ENCODE measurements around the gene DCP1B.

The DCP1B gene

DNA sequence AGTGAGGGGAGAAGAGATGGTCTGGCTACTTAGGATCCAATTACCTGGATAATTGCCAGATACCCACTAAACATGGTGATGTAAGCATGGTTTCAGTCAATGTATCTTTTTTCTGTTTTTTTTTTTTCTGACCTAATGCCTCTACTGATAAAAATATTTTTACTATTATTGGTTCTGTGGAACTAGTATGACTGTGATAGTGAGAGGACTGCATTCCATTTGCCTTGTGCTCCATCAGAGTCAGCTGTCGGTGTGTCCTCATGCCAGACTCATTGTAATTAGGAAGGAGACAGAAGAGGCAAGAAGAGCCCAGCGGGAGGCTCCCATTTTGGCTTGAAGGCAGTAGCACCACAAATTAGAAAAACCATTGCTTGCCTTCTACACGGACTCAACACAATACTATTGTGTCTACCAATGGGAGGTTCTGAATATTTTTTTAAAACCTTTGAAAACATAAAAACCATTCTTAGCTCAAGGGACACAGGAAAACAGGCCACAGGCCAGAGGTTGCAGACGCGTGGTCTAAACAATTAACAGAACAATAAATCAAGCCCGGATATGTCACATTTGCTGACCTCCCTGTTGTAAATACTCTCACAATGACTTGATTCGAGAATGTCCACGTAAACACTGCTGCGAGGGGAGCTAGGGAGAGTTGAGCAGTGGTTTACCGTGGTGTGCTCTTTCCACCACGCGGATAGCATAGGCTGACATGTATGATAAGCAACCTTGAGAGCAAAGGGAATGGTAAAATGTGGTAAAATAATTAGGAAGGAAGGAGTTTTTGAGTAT lies 13.5 kb upstream of the DCP1B start:
- no peak for DNase-seq (ENCODE audit: low spot score)

DNA sequence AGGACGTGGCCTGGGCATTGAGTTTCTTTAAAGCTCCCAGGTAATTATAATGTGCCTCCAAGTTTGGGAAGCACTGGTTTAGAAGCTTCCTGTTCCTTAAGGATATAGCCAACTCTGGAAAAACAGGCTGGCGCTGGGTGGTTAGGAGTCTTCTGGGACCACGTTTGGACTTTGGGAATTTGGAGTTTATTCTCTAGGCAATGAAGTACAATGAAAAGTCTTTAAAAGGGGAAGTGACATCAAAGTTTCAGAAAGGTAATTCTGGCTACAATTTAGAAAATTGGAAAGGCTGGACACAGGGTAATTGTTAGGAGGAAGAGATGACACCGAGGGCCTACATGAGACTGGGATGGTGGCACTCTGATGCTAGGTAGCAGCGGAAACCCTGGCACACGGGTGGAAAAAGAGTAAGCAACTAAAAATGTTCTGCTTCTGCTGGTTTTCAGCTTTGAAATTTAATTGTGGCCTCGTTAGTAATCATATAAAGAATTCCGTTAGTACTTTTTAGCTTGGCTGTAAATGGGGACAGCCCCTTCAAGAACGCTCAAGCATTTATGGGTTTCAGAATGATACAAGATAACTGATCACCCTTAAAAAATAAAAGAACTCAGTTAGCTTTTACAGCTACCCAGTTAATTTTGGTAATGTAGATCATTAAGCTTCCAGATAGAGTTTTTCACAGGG lies 12.7 kb upstream of the DCP1B start:
- DNase-seq (ENCODE audit: low spot score) = no peak

DNA sequence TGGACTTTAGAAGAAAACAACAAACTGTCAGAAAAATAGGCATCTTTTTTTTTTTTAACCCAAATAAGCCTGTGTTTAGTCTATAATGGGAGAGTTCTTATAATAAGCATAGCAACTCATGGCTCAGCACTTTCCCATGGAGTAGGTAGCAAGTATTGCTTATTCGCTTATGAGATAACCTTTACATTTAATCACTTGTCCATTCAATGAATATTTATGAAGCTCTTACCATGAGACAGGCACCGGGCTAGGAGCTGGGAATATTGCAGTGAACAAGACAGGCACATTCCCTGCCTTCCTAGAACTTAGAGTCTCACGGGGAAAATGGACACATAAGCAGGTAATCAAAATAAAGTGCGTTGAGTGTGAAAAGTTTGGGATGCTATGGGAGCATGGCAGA lies 10.0 kb upstream of the DCP1B start:
- DNase-seq (ENCODE audit: low spot score) = no peak

DNA sequence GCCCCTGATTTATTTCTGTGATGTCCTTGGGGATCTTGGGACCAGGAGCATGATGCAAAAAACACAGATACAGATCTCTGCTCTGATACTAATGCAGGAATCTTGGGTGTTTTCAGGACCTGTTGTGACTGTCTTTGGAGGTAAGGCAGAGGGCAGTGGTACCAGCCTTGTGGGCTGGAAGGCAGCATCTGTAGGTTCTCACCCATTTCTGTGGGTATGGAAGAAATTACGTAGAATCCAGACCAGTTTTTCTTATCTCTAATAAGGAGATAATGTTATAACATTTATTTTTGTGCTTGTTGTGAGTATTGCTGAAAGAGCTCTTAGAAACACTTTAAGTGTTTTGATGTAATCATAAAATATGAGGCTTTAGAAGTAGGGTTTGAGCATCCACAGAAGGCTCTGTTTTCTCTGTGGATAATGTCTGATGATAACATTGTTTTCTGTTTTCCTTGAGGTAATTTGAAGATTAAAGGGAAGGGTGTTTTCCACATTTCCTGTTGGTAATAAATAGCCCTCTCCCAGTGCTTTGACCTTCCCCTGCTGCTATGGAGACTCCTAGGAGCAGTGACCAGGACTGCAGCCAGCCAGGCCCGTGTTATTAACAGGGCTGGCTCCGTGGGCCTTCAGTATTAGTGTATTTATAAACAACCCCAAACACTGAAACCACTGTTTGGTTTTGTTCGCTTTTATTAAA lies 9.4 kb upstream of the DCP1B start:
- DNase-seq (ENCODE audit: low spot score) = no peak

DNA sequence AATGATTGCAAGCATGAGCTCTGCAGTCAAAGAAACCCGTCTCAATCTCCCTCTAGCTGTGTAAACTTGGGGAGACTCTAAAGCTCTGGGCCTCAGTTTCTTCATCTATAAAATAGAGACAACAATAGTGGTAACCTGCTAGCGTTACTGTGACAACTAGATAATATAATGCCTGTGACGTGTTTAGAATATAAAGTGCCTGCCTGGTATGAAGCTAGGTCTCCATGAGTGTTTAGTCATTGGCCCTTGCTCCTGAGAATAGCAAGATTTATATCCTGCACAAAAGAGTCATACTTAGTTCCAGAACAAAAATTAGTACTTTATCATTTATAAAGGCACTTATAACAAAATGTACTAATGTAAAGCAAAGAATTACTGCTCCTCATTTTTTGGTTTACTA lies 8.8 kb upstream of the DCP1B start:
- no peak for DNase-seq (ENCODE audit: low spot score)

DNA sequence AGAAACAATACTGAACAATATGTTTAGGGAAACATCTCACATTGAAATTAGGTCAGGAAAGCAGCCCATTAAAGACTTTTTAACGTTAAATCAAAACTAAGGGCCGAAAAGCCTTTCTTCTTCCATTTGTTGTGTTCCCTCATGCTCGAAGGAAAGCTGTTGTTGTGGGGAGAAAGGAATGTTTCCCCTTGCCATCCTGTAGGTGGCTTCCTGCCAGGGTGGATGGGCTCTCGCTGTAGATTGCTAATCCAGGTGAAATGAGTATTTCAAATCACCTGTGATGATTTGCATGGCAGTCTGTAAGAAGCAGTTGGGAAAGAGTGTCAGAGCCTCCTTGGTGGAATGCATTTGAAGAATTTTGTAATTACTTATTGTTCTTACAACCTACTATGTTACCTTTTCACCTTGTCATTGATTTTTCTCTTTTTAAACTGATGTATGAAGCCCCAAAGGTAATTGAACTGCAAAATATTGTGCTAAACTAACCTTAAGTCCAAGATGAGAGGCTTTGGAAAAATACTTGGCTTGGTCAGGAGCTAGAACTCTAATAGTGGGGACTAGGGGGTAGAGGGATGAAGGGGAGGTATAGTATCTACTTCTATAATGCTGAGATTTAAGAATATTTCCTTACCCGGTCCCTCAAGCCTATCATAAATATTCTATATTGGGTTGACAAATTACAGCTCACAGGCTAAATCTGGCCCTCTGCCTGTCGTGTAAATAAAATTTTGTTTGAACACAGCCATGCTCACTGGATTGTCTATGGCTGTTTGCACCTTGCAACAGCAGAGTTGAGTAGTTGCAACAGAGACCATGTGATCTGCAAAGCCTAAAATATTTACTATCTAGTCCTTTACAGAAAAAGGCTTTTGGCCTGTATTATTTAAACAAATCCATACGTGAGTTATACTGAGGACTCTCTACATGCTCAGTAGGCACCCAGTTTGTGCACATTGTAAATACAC lies 7.7 kb upstream of the DCP1B start:
- no peak for DNase-seq (ENCODE audit: low spot score)

DNA sequence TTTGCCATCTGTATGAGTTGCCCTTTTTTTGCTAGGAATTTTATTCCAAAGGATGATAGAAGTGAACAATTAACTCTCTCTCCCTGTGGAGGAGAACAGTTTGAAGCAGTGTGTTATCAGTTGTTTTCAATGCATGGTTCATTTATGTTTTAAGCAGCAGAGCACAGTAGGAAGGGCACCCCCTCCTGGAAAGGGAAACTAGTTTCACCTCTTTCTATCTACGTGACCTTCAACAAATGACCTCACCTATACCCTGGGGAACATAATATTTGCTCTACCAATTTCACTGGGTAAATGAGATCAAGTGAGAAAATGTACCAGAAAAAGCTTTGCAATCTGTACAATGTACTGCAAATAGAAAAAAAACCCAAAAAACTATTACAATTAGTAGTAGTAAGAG lies 5.4 kb upstream of the DCP1B start:
- DNase-seq (ENCODE audit: low spot score) = no peak

DNA sequence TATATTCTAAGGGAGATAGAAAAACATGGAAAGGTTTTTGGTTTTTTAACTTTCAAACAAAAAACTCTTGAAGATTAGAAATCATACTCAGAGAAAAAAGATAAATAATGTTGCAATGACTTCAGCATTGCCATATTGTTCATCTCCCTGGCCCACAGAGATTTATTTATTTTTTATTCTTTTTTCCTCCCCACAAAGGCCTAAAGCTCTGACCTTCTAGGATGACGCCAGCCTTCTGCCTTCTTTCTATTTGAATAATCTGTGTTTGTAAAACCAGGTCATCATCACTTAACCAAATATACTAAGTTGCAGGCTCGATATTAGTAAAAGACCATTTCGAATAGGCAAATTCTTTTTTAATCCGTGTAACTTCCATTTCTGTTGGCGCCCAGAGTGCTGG lies 4.4 kb upstream of the DCP1B start:
- DNase-seq (ENCODE audit: low spot score) = no peak

DNA sequence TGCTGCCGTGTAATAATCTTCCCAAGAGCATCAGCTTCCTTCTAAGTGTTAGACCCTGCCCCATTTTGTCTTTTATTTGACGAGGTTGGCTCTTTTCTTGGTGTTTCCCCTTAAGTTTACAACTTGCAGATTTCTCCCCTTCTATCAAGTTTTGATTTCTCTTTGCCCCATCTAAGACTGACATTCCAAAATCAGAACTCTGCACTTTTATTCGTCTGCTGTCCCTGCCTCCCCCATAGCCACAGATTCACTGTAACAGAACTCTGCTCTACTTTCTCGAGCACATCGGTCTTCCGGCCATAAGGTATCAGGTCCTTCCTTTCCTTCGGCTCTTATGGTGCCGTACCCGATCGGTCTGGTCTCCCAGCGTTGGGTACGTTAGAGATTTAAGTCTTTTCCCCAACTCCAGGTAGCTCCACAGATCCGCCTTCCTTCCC lies 563 bp downstream of the DCP1B start:
- DNase-seq (ENCODE audit: low spot score) = peak; percentile 45

DNA sequence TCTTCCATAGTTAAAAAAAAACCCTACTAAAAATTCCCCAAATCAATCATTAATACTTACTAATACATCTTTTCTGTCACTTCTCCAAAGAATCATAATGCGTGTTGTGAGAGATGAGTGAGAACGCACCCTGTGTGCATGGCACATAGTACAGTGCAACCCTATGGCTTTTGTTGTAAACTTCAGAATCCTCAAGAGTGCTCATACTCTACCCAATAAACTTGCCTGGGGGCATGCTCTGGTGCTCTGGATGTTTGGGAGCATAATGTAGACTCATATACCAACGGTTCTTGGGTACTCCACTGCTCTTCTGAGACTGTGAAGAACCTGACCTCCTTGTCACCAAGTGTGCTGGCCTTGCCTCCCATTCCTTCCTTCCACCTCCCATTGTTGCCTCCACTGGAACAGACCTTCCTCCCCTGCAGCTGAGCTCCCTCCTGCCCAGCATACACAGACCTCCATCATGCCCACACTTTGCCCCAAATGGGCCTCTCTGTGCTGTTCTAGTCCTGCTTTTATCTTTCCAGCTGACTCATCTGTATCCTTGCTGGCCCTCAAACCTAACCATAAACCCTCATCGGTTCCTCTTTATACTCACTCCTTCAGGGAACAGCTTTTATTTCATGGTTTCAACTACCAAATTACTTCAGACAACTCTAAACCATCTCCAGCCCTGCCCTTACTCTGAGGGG lies 8.9 kb downstream of the DCP1B start:
- DNase-seq (ENCODE audit: low spot score) = no peak

DNA sequence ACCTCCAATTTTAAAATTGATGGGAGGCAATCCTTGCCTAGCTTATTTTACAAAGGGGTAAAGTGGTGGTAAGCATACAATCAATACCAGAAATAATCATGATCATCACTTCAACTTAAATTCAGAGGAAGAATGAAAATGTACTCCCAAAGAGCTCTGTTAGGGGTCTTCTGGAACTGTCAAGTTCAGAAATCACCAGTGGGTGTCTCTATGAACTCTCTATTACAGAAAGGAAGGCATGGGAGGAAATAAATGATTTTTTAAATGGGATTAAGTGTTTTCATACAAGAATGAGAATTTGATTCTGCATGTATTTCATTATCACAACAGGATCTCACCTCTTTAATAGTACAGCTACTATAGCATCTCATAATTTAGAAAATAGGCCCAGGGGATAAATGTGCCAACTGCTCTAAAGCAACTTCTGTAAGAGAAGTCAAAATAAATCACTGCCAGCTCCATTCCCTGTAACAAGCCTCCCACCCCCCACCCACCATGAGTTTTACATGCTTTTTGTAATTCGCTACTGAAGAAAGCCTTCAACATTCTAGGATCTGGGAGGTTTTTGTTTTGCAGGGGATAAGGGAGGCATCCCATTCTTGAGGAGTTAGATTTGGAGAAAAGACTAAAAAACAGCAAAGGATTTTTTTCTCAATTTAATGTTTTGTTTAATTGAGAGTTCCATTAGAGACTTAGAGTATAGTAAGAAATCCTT lies 9.7 kb downstream of the DCP1B start:
- DNase-seq (ENCODE audit: low spot score) = no peak

DNA sequence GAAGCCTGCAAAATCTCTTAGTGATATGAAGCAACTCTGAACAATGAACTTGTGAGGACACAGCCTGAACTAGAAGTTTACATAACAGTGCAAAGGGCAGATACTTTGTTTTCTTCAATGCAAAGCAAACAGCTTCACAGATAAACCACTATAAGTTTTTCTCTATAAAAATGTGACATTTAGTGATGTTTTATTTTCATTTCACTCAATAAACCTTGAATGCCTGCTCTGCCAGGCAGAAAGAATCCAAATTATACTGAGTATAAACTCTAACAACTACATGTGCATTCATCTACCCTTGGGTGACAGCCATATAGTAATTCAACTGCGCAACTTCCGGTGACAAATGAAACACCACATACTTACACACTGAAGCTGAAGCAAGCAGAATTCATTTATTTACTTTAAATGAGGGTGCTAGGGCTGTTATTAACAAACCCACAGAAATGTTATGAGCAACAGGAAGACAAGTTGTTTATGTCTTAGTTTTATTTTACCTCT lies 10.3 kb downstream of the DCP1B start:
- no peak for DNase-seq (ENCODE audit: low spot score)

DNA sequence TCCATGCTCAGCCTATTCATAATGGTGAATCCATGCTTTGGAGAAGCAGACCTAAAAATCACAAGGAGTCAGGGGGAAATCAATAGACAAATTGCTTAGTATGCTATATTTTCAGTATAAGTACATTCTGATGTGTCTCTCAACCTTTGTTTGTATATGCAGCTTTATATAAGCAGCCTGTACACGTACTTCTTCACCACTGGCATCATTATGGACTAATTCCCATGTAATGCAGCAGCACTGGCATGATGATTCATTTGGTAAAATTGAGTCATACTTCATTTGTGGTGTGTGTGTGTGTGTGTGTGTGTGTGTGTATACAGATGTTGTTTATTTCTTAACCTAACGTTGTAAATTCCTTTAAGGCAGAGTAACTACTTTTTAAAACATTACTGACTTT lies 10.9 kb downstream of the DCP1B start:
- peak; percentile 92 for DNase-seq (ENCODE audit: low spot score)

DNA sequence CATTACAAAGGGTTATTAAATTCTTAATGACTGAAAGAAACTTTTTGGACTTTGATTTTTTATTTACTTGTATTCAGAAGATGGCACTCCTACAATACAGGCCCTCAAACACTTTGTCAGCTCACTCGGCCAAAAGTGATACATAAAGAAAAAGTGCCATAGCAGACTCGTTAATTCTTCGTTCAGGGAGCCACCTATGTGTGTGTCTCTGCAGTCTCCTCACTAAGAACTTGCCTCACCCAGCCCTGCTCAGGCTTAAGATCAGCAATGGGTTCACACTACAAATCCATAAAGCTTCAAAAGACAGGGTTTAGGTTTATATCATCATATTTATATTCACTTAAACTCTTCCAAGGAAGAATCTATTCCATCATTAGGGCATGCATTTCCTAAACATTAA lies 11.5 kb downstream of the DCP1B start:
- no peak for DNase-seq (ENCODE audit: low spot score)

DNA sequence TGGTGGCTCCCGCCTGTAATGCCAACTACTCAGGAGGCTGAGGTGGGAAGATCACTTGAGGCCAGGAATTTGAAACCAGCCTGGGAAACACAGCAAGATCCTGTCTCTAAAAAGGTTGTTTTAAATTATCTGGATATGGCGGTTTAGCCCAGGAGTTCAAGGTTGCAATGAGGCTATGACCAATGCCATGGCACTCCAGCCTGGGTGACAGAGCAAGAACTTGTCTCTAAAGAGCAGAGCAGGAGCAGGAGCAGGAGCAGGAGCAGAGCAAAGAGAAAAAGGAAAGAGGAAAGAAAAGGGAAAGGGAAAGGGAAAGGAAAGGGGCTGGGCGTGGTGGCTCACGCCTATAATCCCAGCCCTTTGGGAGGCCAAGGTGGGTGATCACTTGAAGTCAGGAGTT lies 15.1 kb downstream of the DCP1B start:
- DNase-seq (ENCODE audit: low spot score) = no peak

DNA sequence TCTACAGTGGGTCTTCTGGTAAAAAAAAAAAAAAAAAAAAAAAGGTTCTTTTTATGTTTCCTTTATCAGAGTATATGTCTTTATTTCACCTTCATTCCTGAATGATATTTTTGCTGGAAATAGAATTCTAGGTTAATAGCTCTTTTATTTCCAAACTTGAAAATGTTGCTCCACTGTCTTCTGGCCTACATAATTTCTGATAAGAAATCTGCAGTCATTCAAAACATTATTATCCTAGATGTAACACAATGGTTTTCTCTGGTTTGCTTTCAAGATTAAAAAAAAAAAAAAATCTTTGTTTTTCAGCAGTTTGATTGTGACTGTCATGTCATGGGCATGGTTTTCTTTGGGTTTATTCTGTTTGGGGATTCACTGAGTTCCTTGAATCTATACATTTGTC lies 19.5 kb downstream of the DCP1B start:
- DNase-seq (ENCODE audit: low spot score) = no peak

DNA sequence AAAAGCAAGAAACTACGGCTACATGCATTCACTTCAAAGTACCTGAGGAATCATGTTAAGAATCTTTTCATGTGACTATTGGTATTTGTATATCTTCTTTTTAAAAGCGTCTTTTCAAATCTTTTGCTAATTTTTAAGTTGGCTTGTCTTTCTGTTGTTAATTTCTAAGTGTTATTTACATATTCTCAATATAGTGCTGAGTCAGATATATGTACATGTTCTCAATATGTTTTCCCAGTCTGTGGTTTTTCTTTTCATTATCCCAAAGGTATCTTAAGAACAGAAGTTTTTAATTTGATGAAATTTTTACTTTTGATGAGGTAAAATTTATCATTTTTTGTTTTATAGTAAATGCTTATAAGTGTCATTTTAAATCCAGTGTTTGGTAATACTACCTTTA lies 24.0 kb downstream of the DCP1B start:
- no peak for DNase-seq (ENCODE audit: low spot score)

DNA sequence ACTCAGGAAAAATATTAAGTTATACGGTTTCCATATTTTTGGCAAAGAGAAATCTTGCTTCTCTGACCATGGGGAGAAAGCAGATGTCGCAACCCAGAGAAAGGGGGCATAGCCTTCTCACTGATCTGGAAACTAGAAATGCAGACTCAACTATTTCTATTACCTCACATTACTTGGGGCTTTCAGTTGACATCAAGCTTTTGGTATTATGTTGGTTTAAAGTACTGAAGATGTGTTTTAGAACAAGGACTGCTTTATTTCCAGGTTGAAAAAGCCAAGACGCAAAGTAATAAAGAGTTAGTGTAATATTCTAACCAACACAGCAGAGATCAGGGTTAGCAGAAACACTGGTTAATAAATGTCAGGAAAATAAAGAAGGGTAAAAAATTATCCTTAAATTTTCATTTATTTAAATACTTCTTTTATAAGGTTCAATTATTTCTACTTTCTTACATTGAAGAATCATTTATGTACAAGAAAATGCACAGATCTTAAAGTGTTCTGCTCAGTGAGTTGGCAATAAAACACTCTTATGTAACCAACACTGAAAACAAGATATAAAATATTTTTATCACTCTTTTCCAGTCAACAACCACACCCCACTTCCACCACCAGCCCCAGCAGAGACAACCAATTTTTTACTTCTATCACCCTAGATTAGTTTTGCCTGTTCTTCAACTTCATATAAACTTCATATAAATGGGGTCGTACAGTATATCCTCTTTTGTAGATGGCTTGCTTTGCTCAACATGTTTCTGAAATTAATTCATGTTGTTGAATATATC lies 26.0 kb downstream of the DCP1B start:
- no peak for DNase-seq (ENCODE audit: low spot score)

DNA sequence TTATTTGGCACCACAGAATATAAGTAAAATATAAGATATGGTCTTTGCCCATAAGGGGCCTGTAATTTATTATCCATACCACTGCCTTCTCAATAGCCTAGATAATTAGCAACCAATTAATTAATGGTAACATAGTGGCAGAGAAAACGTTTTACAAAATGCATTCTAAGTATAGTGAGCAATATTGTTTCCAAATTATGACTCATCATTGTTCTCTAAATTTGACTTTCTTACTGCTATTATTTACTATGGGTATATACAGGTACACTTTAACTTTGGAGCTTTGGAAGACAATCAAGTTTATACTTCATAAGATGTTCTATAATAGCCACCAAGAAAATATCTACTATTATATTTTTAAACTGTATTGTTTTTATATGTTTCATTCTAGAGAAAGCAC lies 26.7 kb downstream of the DCP1B start:
- no peak for DNase-seq (ENCODE audit: low spot score)

DNA sequence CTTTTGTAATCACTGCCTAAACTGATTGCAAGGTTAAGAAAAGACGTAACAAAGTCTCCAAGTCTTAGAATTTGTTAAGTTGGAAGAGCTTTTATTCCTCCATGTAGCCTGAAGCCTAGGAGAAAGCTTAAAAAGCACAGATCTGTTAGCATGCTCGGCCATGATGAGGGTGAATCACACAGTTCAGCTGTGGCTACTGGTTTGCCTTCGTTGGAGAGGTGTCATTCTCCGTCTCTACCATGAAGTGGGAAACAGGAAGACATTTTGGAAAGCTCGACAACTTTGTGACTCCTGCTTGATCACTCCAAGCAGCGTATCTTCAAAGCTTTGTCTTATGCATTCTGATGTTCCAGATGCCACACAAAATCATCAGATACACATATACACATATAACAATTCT lies 27.1 kb downstream of the DCP1B start:
- no peak for DNase-seq (ENCODE audit: low spot score)

Data from RKO (cell line).